Progenitor cell of endocrine pancreas (in vitro differentiated cells): ENCODE data around the gene VWA3B. TPM values are rescaled to one million over a fixed set of nuclear protein-coding genes. Genes with fewer than 3 reads are reported as not detected.

Experiments
- DNase-seq: peaks from one replicate; pipeline ENCODE4 v3.0.0; 2021; ENCODE audit warnings: low spot score; ENCODE audit not compliant: unreplicated experiment
- H3K27ac Mint-ChIP-seq: 2 replicates; pipeline ENCODE4 v1.8.0; 2021; ENCODE audit warnings: mild to moderate bottlenecking, moderate library complexity, mixed read lengths
- H3K27me3 Mint-ChIP-seq: 2 replicates; pipeline ENCODE4 v1.8.0; 2021; ENCODE audit warnings: mixed read lengths
- H3K36me3 Mint-ChIP-seq: 2 replicates; pipeline ENCODE4 v1.8.0; 2022; ENCODE audit warnings: mixed read lengths; ENCODE audit not compliant: insufficient read depth
- H3K4me1 Mint-ChIP-seq: 2 replicates; pipeline ENCODE4 v1.8.0; 2021; ENCODE audit warnings: low read depth, mixed read lengths
- H3K4me3 Mint-ChIP-seq: 2 replicates; pipeline ENCODE4 v1.8.0; 2021; ENCODE audit warnings: low read depth, mild to moderate bottlenecking, moderate library complexity, mixed read lengths
- H3K9me3 Mint-ChIP-seq: 2 replicates; pipeline ENCODE4 v1.8.0; 2021; ENCODE audit warnings: low read depth, mixed read lengths
- CTCF ChIP-seq: fragments of 200-600 bp; sonication (generic); IDR thresholded peaks from one replicate; pipeline ENCODE4 v1.5.0; 2021; ENCODE audit warnings: antibody characterized with exemption, mild to moderate bottlenecking; ENCODE audit not compliant: unreplicated experiment
- long read RNA-seq: library from polyadenylated mRNA; unstranded; transcript quantifications from one replicate; pipeline ENCODE4 v2.0.0, GENCODE V29; 2020
- total RNA-seq: library from RNA; stranded (reverse); gene quantifications from 2 replicates; pipeline ENCODE4 v1.2.1, GENCODE V29; 2021

VWA3B gene
- total RNA-seq, result 0.12 and 0.47 TPM in 2 replicates
- long read RNA-seq, result 0 reads

DNA sequence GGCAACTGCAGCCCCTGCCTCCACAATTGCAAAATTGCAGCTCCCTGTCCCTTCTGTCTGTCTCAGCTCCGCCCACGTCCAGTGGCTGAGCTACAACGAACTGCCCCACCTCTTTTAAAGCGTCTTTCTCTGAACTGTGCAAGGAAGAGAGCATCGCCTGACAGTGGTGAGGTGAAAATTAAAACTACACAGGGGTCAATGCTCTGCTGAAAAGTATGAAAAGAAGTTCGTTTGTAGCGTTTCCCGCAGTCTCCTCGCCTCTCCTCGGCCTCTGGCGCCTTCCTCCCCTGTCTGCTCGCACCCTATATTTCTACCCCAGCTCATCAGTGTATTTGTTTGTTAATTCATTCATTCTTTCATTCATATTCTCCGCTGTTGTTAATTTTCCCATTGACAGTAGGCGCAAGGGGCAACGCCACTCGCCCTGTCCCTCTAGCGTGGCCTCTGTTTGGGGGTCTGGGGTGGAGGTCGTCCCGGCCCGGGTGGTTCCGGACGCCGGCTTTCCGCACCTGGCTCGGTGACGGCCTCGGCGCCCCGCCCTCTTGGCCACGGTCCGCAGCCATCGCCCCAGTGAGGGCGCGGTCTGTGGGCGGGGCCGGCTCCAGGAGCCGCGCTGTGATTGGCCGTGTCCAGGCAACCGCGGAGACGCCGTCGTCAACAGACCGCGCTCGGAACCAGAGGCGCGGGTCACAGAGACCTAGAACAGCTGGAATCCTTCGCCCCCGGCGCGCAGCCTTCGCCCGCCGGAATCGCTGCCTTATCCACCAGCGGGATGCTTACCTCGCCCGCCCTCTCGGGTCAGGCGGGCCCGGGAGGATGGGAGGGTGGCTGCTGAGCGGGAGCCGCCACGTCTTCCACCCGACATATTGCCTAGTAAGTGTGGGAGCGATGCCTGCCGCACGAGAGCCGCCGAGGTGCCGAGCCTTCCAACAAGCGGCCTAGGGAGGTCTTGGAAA is at the start of gene VWA3B:
Gene VWA3B (plus strand): TSS at position 677 of the 956 bp plus-strand sequence. CDS start 5,926 bp downstream, outside the sequence.
- peak within 1 kb of the TSS; percentile 91 for H3K27ac Mint-ChIP-seq
- H3K4me3 Mint-ChIP-seq, result peak within 1 kb of the TSS; percentile 80
- H3K27me3 Mint-ChIP-seq, result peaks cover 24% of the 10 kb centered on the region
- peak; percentile 67 for DNase-seq
- H3K4me1 Mint-ChIP-seq, result peaks cover 22% of the 10 kb centered on the region
- TF ChIP-seq CTCF, result no peak
- H3K9me3 Mint-ChIP-seq, result no peaks in the 10 kb centered on the region
- H3K36me3 Mint-ChIP-seq, result no peaks in the 10 kb centered on the region

- H3K4me1 Mint-ChIP-seq, result peaks cover 22% of the 10 kb centered on the region
- no peaks in the 10 kb centered on the region for H3K36me3 Mint-ChIP-seq
- no peak for TF ChIP-seq CTCF
- H3K27ac Mint-ChIP-seq, result no peak overlapping the region
- H3K9me3 Mint-ChIP-seq, result no peaks in the 10 kb centered on the region
- DNase-seq, result no peak
- H3K27me3 Mint-ChIP-seq, result peaks cover 24% of the 10 kb centered on the region
- no peak overlapping the region for H3K4me3 Mint-ChIP-seq
These were observed 49.8 kb upstream of the VWA3B start for GRCh38 chr2:98037206-98037605.

DNA sequence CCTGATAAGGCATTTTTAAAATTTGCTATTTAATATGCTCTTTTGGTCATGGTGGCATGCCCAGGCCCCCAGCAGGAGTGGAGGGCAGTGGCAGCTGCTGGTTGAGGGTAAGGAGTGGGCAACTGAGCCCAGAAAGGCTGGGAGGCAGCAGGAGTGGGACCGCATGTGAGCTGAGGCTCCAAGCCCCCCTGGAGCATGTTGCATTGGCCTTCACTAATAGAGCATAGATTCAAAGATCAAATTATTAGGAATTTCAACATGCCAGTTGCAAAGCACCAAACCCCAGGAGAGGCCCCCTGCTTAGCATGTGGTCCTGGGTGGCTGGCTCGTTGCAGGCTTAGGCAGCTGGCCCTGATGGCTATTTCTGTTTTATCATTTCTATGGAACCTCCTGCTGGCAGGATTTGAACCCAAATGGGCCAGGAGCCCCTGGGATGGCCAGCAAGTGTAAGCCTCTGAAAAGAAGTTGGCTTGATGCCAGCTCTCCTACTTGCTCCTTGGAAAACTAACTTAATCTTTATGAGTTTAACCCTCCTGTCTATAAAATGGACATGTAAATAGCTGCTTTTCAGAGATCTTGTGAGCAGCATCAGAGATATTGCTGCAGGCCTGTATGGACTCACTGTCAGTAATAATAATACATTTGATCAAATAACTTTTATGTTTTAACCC is 49.2 kb upstream of the VWA3B start:
- Mint-ChIP-seq H3K4me3 (no peak overlapping the region), H3K36me3 (no peaks in the 10 kb centered on the region), H3K4me1 (peaks cover 22% of the 10 kb centered on the region), H3K9me3 (no peaks in the 10 kb centered on the region), H3K27ac (no peak overlapping the region), H3K27me3 (peaks cover 21% of the 10 kb centered on the region)
- no peak for TF ChIP-seq CTCF
- no peak for DNase-seq

DNA sequence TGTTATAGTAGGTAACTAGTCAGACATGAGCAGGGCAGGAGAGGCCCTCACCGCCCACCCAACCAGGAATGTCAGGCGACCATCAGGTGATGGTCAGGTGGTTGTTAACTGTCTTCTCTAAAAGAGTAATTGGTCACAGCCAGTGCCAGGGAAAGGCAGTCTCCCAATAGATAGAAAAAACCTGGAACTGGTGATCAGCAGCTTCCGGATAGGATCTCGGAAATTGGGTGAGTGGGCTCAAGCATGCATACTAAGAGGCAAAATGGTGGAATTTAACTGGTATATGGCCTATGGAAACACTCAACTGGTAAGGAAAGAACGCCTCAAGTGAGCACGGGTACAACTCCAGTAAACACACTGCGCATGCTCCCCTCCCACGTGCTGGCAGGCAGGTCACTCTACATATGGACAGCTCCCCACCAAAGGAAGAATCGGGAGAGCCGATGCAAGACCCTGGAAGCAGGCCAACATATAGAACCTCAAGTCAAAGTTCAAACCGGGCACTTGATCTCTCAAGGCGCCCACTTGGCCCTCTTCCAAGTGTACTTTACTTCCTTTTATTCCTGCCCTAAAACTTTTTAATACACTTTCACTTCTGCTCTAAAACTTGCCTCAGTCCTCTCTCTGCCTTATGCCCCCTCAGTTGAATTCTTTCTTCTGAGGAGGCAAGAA is 47.7 kb upstream of the VWA3B start:
- H3K36me3 Mint-ChIP-seq, result no peaks in the 10 kb centered on the region
- H3K4me1 Mint-ChIP-seq, result peaks cover 20% of the 10 kb centered on the region
- H3K27me3 Mint-ChIP-seq, result peaks cover 16% of the 10 kb centered on the region
- TF ChIP-seq CTCF, result no peak
- H3K4me3 Mint-ChIP-seq, result no peak overlapping the region
- DNase-seq, result no peak
- no peak overlapping the region for H3K27ac Mint-ChIP-seq
- peaks cover 8% of the 10 kb centered on the region for H3K9me3 Mint-ChIP-seq
